A673 (cell line): ENCODE data around the gene VARS1. TPM values are rescaled to one million over a fixed set of nuclear protein-coding genes. Genes with fewer than 3 reads are reported as not detected.

ENCODE experiments used
- BruUV-seq: library from RNA; stranded (reverse); fragments of 400-500 nt; replicated peaks from 2 replicates; lab custom pipeline; 2021; lab: Mats Ljungman, UMichigan
- CTCF ChIA-PET: fragments of 300-600 bp; sonication (Branson Sonifier 250); formaldehyde crosslinking; loops from one replicate; lab custom pipeline; 2022; ENCODE audit warnings: antibody characterized with exemption; lab: Charles Lee
- POLR2A ChIA-PET: fragments of 300-600 bp; sonication (Branson Sonifier 250); formaldehyde crosslinking; loops from one replicate; lab custom pipeline; 2022; ENCODE audit warnings: antibody characterized with exemption; ENCODE audit not compliant: low non-redundant PET; lab: Charles Lee
- DNase-seq: peaks from one replicate; pipeline ENCODE4 v3.0.0-alpha.2; 2015; ENCODE audit warnings: low spot score
- H3K27ac ChIP-seq: fragments of 200-600 bp; sonication (generic); 2 replicates; pipeline ENCODE4 v1.5.1; 2016; ENCODE audit warnings: mixed run types, low read depth, mild to moderate bottlenecking, mixed read lengths, antibody characterized with exemption, low read length; ENCODE audit not compliant: poor library complexity, severe bottlenecking
- H3K27me3 ChIP-seq: fragments of 200-600 bp; sonication (generic); replicated peaks from 2 replicates; pipeline ENCODE4 v1.6.1; 2017; ENCODE audit warnings: mixed run types, low read depth, mild to moderate bottlenecking, mixed read lengths, antibody characterized with exemption, low read length; ENCODE audit not compliant: insufficient read depth, poor library complexity
- H3K36me3 ChIP-seq: fragments of 200-600 bp; sonication (generic); 2 replicates; pipeline ENCODE4 v1.6.1; 2016; ENCODE audit warnings: mixed run types, mild to moderate bottlenecking, mixed read lengths, antibody characterized with exemption, low read length; ENCODE audit not compliant: insufficient read depth, poor library complexity, severe bottlenecking
- H3K4me1 ChIP-seq: fragments of 200-600 bp; sonication (generic); 2 replicates; pipeline ENCODE4 v1.6.1; 2017; ENCODE audit warnings: mixed run types, mild to moderate bottlenecking, mixed read lengths, antibody characterized with exemption, low read length; ENCODE audit not compliant: insufficient read depth, poor library complexity, severe bottlenecking
- H3K4me3 ChIP-seq: fragments of 200-600 bp; sonication (generic); 2 replicates; pipeline ENCODE4 v1.5.1; 2016; ENCODE audit warnings: low read depth, mixed run types, mild to moderate bottlenecking, mixed read lengths, low read length; ENCODE audit not compliant: poor library complexity, severe bottlenecking
- H3K9me3 ChIP-seq: fragments of 200-600 bp; sonication (generic); 2 replicates; pipeline ENCODE4 v1.6.1; 2016; ENCODE audit warnings: mixed run types, low read depth, mild to moderate bottlenecking, mixed read lengths, antibody characterized with exemption, low read length; ENCODE audit not compliant: poor library complexity, severe bottlenecking
- EZH2 ChIP-seq: fragments of 200-600 bp; sonication (generic); IDR thresholded peaks from 2 replicates; pipeline ENCODE4 v1.6.1; 2017; ENCODE audit warnings: borderline replicate concordance, low read depth, mild to moderate bottlenecking, mixed read lengths, antibody characterized with exemption, low read length; ENCODE audit not compliant: poor library complexity, severe bottlenecking
- intact Hi-C: fragments of 100-400 bp; cut with micrococcal nuclease; formaldehyde crosslinking; loops from one replicate; pipeline ENCODE4 v1.10.0; 2022; ENCODE audit not compliant: unreplicated experiment
- total RNA-seq: library from RNA; stranded (reverse); gene quantifications from 2 replicates; pipeline ENCODE4 v1.2.3, GENCODE V29; 2021
- TF ChIP-seq, protein P1 (sequence below): fragments of 300-800, 200-600 bp; sonication (generic); conservative IDR thresholded peaks from 2 replicates; pipeline ENCODE4 v1.5.1; 2017; ENCODE audit warnings: low read depth, mild to moderate bottlenecking, antibody characterized with exemption, low read length, moderate library complexity, mixed read lengths

VARS1 gene
- total RNA-seq, 1 experiment from 2014 or later: 233 TPM

DNA sequence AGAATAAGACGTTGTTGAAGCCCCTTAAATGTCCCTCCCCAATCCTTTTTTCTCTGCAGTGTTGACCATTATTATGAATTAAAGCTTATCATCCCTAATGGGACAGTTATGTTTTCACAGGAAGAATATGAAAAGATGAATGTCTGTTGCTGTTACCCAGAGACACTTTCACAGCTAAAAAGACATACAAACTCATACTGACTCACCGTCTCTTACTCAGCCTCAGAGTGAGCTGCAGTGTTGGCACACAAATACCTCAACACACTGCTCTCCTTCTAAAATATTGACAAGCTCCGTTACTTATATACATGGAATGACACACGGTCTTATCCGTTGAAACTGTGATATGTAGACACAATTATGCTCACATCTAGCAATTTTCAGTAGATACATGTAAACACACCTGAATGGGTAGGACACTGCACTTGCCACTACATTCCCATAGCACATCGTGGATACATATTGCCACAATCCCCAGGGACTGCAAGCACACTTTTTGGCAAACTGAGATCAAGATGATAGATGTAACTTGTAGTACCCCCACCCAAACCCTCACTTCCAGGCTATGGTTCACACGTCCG lies 42.7 kb downstream of the VARS1 start:
- Histone ChIP-seq H3K36me3 (peaks cover 15% of the 10 kb centered on the region), H3K4me3 (no peak overlapping the region), H3K9me3 (no peaks in the 10 kb centered on the region), H3K27ac (no peak overlapping the region), H3K27me3 (no peaks in the 10 kb centered on the region), H3K4me1 (no peaks in the 10 kb centered on the region)
- no TSS peak for BruUV-seq
- ChIA-PET CTCF (no interaction called here), POLR2A (no interaction called here)
- DNase-seq: no peak
- TF ChIP-seq EZH2: no peak
- TF ChIP-seq, protein P1, sequence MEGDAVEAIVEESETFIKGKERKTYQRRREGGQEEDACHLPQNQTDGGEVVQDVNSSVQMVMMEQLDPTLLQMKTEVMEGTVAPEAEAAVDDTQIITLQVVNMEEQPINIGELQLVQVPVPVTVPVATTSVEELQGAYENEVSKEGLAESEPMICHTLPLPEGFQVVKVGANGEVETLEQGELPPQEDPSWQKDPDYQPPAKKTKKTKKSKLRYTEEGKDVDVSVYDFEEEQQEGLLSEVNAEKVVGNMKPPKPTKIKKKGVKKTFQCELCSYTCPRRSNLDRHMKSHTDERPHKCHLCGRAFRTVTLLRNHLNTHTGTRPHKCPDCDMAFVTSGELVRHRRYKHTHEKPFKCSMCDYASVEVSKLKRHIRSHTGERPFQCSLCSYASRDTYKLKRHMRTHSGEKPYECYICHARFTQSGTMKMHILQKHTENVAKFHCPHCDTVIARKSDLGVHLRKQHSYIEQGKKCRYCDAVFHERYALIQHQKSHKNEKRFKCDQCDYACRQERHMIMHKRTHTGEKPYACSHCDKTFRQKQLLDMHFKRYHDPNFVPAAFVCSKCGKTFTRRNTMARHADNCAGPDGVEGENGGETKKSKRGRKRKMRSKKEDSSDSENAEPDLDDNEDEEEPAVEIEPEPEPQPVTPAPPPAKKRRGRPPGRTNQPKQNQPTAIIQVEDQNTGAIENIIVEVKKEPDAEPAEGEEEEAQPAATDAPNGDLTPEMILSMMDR: no peak
- intact Hi-C loops: no loop called here

DNA sequence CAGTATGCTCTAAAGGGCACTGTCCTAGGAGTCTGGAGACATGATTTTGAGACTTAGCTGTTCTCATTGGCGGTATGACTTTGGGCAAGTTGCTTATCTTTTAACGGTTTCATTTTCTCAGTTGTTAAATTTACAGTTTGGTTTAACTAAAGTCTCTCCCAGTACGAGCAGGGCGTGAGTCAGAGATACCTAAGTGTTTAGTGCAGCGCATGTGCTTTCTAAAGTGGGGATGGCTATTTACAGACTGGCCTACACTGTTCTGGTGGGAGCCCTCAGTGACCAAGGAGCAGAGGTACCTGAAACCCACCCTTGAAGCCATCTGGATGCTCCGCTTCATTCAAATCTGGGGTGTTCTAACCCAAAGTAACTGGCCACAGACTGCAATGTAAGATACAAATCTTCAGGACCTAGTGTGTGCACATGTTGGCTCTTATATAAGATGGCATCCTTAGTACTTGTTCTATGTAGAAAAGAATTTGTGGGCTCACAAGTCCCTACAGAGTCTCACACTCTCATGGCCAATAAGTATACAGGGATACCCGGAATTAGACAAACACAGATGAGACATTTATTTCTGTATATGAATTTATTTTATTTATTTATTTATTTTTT lies 45.0 kb downstream of the VARS1 start:
- no TSS peak for BruUV-seq
- TF ChIP-seq, protein P1: no peak
- no peak for TF ChIP-seq EZH2
- intact Hi-C loops: no loop called here
- Histone ChIP-seq H3K27ac (no peak overlapping the region), H3K36me3 (peaks cover 24% of the 10 kb centered on the region), H3K4me1 (no peaks in the 10 kb centered on the region), H3K27me3 (no peaks in the 10 kb centered on the region), H3K9me3 (no peaks in the 10 kb centered on the region), H3K4me3 (no peak overlapping the region)
- DNase-seq: no peak
- ChIA-PET CTCF (no interaction called here), POLR2A (no interaction called here)

DNA sequence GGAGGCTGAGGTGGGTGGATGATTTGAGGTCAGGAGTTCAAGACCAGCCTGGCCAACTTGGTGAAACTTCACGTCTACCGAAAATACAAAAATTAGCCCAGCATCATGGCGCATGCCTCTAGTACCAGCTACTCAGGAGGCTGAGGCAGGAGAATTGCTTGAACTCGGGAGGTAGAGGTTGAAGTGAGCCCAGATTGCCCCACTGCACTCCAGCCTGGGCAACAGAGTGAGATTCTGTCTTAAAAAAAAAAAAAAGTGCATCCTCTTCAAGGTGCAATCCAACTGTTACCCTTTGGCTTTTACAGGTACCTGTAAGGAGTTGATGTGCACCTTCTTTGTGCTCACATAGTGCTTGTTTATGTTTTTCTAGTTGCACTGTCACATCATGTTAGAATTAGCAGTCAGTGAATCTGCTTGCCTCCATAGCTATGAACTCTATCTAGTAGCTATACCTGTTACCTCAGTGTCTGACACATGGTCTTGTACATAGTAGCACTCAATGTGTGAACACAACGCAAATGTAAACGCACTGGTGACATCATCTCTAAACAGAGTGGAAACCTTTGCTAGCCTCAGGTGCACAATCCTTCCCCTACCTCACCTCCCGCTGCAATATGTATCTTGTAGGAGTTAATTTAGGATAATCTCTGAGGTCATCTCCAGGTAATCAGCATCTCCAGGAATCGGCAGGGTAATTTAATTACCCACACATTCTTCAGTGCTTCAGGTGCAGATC lies 46.1 kb downstream of the VARS1 start:
- Histone ChIP-seq H3K4me1 (no peaks in the 10 kb centered on the region), H3K27me3 (no peaks in the 10 kb centered on the region), H3K27ac (no peak overlapping the region), H3K36me3 (peaks cover 24% of the 10 kb centered on the region), H3K9me3 (no peaks in the 10 kb centered on the region), H3K4me3 (no peak overlapping the region)
- ChIA-PET CTCF (no interaction called here), POLR2A (no interaction called here)
- no peak for DNase-seq
- TF ChIP-seq, protein P1: no peak
- no peak for TF ChIP-seq EZH2
- BruUV-seq: no TSS peak
- intact Hi-C loops: no loop called here

Other genes with a start within 250 kb of the VARS1 start
- gene ATP6V1G2, start 249.1 kb downstream of the VARS1 start, total RNA-seq: 2.5 and 3.1 TPM in 2 replicates
- 15.7 and 17.2 TPM in 2 replicates for gene NFKBIL1, start 248.1 kb downstream of the VARS1 start, total RNA-seq
- gene LTA, start 223.5 kb downstream of the VARS1 start, total RNA-seq: not detected in 2 replicates
- 0.17 and 0.42 TPM in 2 replicates for gene TNF, start 220.2 kb downstream of the VARS1 start, total RNA-seq
- gene LTB, start 213.3 kb downstream of the VARS1 start, total RNA-seq: not detected in 2 replicates
- gene LST1, start 209.5 kb downstream of the VARS1 start, total RNA-seq: not detected in 2 replicates
- gene NCR3, start 202.7 kb downstream of the VARS1 start, total RNA-seq: not detected in 2 replicates
- gene AIF1, start 180.5 kb downstream of the VARS1 start, total RNA-seq: 0.64 and 0.68 TPM in 2 replicates
- 289 and 313 TPM in 2 replicates for gene PRRC2A, start 175.0 kb downstream of the VARS1 start, total RNA-seq
- gene BAG6, start 143.1 kb downstream of the VARS1 start, total RNA-seq: 391 and 393 TPM in 2 replicates
- gene APOM, start 139.9 kb downstream of the VARS1 start, total RNA-seq: 2.5 and 4.8 TPM in 2 replicates
- 20.1 and 21.3 TPM in 2 replicates for gene C6orf47, start 135.0 kb downstream of the VARS1 start, total RNA-seq
- gene GPANK1, start 130.8 kb downstream of the VARS1 start, total RNA-seq: 27.7 and 32.0 TPM in 2 replicates
- 252 and 253 TPM in 2 replicates for gene CSNK2B, start 129.7 kb downstream of the VARS1 start, total RNA-seq
- gene LY6G5B, start 125.8 kb downstream of the VARS1 start, total RNA-seq: 18.9 and 19.4 TPM in 2 replicates
- 3.9 and 6.8 TPM in 2 replicates for gene LY6G5C, start 114.7 kb downstream of the VARS1 start, total RNA-seq
- gene ABHD16A, start 92.4 kb downstream of the VARS1 start, total RNA-seq: 36.3 and 45.6 TPM in 2 replicates
- not detected in 2 replicates for gene LY6G6F, start 88.9 kb downstream of the VARS1 start, total RNA-seq
- not detected in 2 replicates for gene LY6G6D, start 80.4 kb downstream of the VARS1 start, total RNA-seq
- 0.42 and 0.80 TPM in 2 replicates for gene LY6G6C, start 74.0 kb downstream of the VARS1 start, total RNA-seq
- not detected in 2 replicates for gene MPIG6B, start 72.4 kb downstream of the VARS1 start, total RNA-seq
- gene DDAH2, start 66.5 kb downstream of the VARS1 start, total RNA-seq: 68.2 and 86.7 TPM in 2 replicates
- gene CLIC1, start 59.2 kb downstream of the VARS1 start, total RNA-seq: 371 and 431 TPM in 2 replicates
- 76.4 and 102 TPM in 2 replicates for gene MSH5, start 55.7 kb downstream of the VARS1 start, total RNA-seq
- 9.9 and 19.9 TPM in 2 replicates for gene SAPCD1, start 33.1 kb downstream of the VARS1 start, total RNA-seq
- 2.7 and 2.8 TPM in 2 replicates for gene VWA7, start 18.4 kb downstream of the VARS1 start, total RNA-seq
- 99.8 and 104 TPM in 2 replicates for gene LSM2, start 11.2 kb upstream of the VARS1 start, total RNA-seq
- 1.1 and 1.4 TPM in 2 replicates for gene HSPA1L, start 19.5 kb upstream of the VARS1 start, total RNA-seq
- 113 and 129 TPM in 2 replicates for gene HSPA1A, start 19.8 kb upstream of the VARS1 start, total RNA-seq
- gene HSPA1B, start 32.0 kb upstream of the VARS1 start, total RNA-seq: 116 and 131 TPM in 2 replicates
- 28.5 and 34.3 TPM in 2 replicates for gene NEU1, start 67.1 kb upstream of the VARS1 start, total RNA-seq
- gene SLC44A4, start 83.2 kb upstream of the VARS1 start, total RNA-seq: not detected in 2 replicates
- 117 TPM in 2 replicates for gene EHMT2, start 101.9 kb upstream of the VARS1 start, total RNA-seq
- gene ZBTB12, start 106.3 kb upstream of the VARS1 start, total RNA-seq: 21.3 and 25.5 TPM in 2 replicates
- gene C2, start 132.0 kb upstream of the VARS1 start, total RNA-seq: 0.56 and 1.2 TPM in 2 replicates
- gene CFB, start 150.3 kb upstream of the VARS1 start, total RNA-seq: 0.32 TPM in 1 of 2 replicates, not detected in the other
- 94.3 and 96.8 TPM in 2 replicates for gene NELFE, start 163.2 kb upstream of the VARS1 start, total RNA-seq
- gene SKIC2, start 163.4 kb upstream of the VARS1 start, total RNA-seq: 64.2 and 71.3 TPM in 2 replicates
- gene DXO, start 176.4 kb upstream of the VARS1 start, total RNA-seq: 35.6 and 37.2 TPM in 2 replicates
- gene C4A, start 186.3 kb upstream of the VARS1 start, total RNA-seq: 4.6 TPM in 2 replicates
- gene C4B, start 219.0 kb upstream of the VARS1 start, total RNA-seq: 2.2 and 2.3 TPM in 2 replicates
- gene CYP21A2, start 242.7 kb upstream of the VARS1 start, total RNA-seq: 0.15 TPM in 1 of 2 replicates, not detected in the other